C1 segment of cervical spinal cord (tissue), 14 donors: ENCODE measurements around the gene APOL2.
"Not testable (repeated sequence)": the region's sequence is repeated elsewhere in the genome, so short reads cannot be mapped to it uniquely, and the experiment has no call there.

Source experiments
- DNase-seq, 14 donors: peaks; one replicate each; lab custom pipeline; 2025; lab: John Stamatoyannopoulos, UW

APOL2 gene

DNA sequence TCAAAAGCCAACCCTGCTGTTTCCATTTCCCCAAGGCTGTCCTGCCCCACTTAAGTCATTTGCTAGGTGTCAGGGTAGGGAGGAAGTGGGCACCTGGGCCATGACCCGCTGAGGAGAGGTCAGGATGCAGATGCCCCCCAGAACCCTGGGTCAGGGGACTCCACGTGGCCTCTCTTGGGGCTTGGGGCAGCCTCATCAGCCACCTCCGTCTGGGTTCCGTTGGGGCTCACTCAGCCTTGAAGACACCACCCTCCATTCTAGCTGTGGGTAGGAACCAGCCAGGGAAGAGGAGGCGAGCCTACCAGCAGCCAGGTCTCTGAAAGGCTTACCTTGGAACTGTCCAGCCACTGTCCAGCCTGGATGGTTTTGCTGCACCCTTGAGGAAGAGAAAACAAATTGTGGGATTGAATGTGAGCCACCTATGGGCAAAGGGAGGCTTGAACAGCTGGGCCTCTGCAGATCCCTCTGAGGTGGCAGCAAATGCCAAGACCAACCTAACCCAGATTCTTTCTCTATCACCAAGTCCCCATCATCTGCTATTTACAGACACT, 40.3 kb downstream of the APOL2 start:
- DNase-seq, result no peak

GRCh38 chr22:36198536-36198935, 40.8 kb downstream of the APOL2 start:
- DNase-seq, result no peak

DNA sequence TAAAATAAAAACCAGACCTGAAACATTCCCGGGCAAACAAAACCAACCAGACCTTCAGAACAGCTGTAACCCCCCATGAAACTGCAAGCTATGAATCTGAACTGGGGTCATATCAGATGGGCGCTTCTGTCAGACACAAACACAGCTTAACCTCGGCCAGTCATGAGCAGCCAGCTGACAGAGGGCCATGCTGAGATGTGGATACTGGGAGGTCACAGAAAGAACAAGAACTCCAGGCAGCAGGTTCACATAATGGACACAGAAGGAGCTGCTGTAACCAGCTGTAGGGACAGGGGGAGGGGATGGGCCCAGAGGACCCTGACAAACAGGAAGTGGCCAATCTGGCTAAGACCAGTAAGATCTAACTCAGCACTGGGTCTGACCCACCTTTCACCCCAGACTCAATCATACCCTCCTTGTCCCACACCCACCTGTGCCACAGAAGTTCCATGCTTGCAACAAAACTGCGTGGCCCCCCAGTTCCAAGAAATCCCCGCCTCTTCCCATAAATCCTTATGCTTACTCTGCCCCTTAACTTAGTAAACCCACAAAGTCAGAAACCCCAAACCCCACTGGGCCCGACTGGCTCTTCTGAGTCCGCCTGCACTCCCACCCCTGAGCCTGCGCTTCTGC, 41.7 kb downstream of the APOL2 start:
- DNase-seq, result no peak

DNA sequence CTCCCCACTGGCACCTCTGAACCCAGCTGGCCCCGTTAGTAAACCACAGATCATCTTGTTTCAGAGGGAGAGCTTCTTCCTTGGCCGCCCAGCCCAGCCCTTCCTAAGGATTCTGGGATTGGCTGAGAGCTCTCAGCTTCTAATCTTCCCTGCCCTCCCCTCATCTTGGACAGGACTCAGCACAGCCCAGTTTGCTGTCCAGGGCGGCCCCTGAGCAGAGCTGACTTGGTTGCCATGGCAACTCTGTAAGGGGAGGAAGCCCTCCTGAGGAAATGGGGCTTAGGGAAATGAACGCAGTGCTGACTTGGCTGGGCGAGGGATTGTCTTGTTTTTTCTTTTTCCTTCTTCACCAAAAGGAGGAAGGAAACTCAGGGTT, 42.3 kb downstream of the APOL2 start:
- DNase-seq, result peak in 3 of 14 donors; percentile 14 to 33 (median 31)

- DNase-seq, result no peak
Measured at GRCh38 chr22:36196254-36197064, 42.9 kb downstream of the APOL2 start.

GRCh38 chr22:36194971-36195370, 44.4 kb downstream of the APOL2 start:
- DNase-seq, result peak in 11 of 14 donors; percentile 10 to 48 (median 36)

DNA sequence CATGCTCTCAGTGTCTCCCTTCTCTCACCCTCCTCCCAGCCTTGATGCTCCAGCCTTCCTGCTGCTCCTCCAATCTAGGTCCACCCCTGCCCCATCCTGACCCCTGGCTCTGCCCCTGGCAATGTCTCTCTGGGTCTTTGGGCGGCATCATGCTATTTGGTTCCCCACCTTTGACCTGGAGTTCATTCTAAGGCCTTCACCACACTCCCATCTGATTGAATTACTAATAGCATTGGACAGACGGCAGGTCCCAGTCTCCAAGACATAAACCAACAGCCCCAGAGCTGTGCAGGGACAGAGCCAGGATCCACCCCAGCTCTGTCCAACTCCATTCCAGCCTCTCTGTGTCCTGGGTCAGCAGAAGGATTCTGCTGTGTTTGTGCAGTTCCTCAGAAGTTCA, 44.9 kb downstream of the APOL2 start:
- DNase-seq, result no peak

GRCh38 chr22:36193577-36193976, 45.8 kb downstream of the APOL2 start:
- no peak for DNase-seq

DNA sequence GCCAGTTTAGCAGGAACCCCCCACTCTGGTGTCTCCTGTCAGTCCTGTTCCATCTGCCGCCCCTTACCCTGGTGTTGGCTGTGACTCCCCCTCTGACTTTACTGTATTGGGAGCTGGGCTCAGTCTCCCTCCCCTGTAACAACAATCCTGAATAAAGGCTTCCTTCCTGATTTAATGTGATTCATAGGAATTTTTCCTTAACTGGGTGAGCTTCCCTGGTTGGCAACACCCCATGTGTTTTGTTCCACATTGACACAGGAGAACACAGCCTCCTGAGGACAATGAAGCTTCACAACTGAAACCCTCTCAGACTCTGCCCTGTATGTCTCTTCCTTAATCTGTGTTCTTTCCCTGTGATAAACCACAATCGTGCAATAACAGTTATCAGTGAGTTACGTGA, 46.2 kb downstream of the APOL2 start:
- no peak for DNase-seq

DNA sequence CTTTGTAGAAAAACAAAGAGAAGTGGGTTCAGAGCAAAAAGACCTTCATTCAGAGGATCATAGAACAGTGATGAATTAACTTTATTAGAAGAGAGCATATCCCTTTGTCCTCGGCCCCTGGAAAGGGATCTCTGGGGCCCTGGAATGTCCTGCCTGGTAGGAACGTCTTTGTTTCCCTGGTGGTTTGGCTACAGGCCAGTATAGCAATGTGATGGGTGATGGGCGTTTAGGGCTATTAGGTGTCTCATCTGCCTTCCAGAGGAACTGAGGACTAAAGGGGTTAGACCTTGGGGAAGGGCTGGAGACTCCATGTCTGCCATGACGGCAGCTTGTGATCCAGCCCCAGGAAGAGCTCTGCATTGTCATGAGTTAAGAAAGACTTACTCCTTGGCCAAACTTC, 46.8 kb downstream of the APOL2 start:
- no peak for DNase-seq

DNA sequence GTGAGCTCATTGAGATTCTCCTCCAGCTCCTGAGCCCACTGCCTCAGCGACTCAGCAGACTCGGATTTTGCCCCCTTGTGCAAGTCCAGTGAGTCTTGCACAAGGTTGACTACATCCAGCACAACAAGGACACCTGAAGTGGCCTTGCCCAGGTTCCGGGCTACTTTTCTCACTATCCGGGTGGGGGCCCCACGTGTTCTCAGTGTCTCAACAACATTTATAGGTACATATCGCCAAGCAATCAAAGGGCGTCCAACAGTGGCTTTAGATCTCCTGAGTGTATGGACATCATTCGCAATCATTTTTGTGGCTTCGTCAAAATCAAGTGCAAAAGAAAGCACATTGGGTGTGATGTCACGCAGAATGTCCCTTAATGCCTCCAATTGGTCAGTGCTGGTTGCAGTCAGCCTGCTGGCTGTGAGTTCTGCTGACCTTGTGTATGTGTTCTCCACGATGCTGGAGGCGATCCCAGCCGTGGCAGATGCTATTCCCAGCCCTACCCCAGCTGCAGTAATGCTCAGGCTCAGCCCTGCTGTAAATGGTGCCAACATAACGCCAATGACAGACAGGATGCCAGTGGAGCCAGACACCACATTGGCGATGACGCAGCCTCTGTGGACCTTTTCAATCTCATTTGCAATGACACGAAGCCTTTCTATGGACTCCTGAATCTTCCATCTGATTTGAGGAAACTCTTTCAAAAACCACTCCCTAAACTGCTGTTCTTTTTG, 48.1 kb downstream of the APOL2 start:
- peak in 11 of 14 donors; percentile 31 to 87 (median 55) for DNase-seq

DNA sequence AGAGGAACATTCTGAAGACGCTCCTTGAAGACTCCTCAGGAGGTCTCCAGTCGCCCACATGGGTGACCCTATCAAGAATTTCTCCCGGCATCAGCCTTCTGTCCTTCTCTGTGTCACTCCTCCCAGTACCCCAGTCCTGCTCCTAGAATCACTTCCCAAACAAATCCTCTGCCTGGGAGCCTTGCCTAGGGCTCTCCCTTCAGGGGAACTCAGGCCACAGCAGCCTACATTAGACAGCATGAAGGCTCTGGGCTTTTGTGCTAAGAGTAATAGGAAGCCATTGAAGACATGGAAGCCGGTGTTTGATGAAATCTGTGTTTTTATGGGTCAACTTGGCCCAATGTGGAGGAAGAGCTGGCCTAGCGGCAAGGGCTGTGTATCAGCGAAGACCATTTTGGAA, 51.5 kb downstream of the APOL2 start:
- DNase-seq, result not testable (repeated sequence)

DNA sequence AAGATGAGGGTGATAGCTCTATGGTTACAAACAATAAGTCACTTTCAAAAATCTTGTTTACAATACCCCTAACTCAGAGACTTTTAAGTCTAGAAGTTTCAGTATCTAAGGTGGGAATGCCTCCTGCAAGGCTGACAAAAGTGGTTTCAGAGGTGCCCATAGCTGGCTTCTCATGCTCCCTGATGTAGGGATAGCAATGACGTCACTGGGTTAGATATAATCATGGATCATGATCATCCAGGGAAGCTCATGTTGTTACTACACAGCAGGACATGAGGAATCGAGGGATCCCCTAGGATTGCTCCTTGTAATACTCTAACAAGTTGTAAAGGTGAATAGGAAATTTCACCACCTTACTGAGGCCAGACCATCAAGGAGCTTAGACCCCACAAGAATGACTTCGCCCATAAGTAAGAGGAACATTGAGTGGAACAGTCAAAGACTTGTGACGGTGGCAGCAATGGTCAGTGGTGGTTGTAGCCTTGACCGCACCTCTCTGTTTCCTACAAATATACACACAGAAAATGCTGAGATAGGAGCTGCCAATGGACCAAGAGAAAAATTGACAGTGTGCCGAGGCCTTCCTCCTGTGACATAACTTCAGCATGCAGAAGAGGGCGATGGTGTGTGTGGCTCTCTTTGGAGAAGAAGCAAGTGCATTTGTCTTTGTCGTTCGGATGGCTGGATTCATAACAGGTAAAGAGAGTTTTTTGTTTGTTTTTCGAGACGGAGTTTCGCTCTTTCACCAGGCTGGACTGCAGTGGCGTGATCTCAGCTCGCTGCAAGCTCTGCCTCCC, 53.3 kb downstream of the APOL2 start:
- DNase-seq, result no peak

DNA sequence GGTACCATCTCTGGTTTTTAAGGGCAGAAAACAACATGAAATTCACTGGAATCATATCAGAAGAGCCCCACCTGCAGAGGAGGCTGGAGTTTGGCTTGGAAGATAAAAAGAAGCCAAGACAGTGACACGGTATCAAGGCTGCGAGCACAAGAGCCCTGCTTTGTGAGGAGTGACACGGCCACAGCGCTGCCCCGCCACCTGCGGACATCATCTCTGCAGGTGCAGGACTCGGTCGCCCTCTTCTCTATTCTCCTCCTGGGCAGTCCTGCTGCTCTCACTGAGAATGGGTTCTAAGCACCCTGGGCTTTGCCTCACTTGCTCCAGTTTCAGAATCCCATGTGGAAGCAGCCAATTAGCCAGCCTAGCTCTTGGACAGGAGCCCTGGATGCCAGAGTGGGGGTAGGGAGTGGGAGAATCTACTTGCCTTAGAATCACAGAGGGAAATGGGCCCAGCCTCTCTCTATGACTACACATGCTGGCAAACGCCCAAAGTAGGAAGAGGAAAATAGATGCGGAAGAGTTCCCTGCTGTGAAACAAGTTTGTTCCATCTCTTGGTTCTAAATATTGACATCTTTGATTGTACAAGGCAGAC, 54.8 kb downstream of the APOL2 start:
- peak in 6 of 14 donors; percentile 14 to 48 (median 23) for DNase-seq

- DNase-seq, result no peak
Measured at GRCh38 chr22:36183446-36183845, 55.9 kb downstream of the APOL2 start.

GRCh38 chr22:36182857-36183256, 56.5 kb downstream of the APOL2 start:
- no peak for DNase-seq

DNA sequence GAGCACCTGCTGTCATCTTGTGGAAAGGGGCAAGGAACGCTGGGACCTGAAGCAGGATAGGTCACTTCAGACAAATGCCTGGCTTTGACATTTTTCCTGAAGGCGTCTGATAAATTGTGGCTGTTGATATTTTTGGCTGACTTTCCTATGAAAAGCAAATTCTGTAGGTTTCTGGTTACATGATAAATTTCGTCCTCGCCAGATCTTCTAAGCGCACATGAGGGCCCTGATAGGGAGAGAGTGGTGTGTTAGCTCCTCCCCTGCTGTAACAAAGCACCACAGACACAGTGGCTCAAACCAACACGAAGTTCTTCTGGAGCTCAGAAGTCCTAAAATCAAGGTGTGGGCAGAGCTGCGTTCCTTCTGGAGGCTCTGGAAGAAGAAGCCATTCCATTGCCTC, 57.3 kb downstream of the APOL2 start:
- no peak for DNase-seq

DNA sequence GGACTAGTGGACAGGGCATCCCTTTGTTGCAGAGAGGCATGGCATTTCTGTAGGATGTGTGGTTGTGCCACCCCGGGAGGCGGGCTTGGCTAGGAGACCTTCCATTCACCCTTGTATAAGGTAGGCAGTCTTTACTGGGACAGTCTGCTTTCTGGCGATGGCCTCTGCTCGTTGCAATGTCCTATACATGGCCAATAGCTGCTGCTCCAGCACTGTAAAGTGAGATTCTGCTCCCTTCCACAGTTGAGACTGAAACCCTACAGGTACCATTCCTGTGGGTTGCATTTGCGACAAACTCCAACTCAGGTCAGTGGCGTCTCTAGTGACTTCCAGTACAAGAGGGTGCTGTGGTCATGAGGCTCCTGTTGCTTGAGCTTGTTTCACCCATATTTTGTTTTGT, 58.4 kb downstream of the APOL2 start:
- DNase-seq, result no peak

DNA sequence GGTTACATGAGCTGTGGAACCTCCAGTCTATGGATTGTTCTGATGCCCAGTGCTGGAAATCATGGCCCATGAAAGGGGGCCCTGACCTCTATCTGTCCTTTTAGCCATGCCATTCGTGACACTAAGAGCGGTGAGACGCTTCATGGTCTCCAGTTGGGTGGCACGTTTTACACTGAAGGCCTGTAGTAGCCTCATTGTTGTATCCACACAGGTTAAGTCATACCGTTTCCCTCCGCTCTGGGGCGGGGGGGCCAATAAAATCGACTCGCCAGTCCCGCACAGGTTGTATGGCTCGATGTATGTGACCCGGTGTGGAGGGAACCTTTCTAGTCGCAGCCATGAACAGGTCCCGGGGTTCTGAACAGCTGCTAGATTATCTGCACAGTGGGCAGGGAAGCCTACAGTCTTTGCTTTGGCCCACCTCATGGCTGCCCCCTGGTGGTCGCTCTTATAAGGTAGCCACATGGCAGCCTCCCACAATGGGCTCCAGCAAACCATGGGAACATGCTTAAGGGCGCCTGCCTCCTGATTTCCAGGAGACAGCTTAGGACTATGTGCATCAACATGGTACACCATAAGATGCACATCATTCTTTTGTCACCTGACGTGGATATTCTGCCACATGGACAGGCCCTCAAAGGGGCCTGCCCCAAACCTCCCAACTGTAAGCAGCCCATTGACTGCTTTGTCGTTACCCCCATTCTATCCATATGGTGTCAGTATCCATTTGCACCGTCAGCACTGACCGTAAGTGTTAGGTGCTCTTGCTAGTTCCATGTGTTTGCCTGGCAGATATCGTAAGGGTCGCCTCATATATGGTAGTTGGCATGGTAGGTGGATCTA, 59.1 kb downstream of the APOL2 start:
- peak in 10 of 14 donors; percentile 20 to 79 (median 50) for DNase-seq

DNA sequence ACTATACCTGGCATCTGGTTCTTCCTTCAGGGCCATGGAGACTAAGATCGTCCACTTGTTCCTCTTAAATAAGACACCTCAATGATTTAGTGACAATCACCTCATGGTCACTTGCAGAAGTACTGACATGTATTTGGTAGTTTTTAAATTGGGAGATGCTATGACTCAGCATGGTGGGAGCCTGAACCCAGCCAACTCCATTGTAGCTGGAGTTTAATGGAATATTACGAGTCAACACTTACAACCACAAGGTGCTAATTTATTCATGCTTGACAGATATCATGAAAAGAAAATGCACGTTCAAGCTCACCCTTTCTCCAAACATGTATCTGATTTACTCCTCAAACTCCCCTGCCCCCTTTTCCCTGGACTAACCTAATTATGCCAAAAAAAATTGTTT, 62.2 kb downstream of the APOL2 start:
- DNase-seq, result no peak
